Middle frontal gyrus (tissue), 1 donor: ENCODE measurements around the gene MEIOB.

Experiments used
- DNase-seq: peaks from one replicate; pipeline ENCODE4 v3.0.0-alpha.2; 2015; ENCODE audit warnings: low spot score; ENCODE audit errors: extremely low spot score

The MEIOB gene

GRCh38 chr16:1788095-1788707, 83.8 kb downstream of the MEIOB start:
- no peak for DNase-seq

- DNase-seq: no peak
Observed at GRCh38 chr16:1787322-1788094, 84.5 kb downstream of the MEIOB start.

GRCh38 chr16:1787056-1787321, 85.0 kb downstream of the MEIOB start:
- no peak for DNase-seq

- DNase-seq: no peak
Observed at GRCh38 chr16:1786242-1787055, 85.5 kb downstream of the MEIOB start.

- DNase-seq: no peak
Observed at GRCh38 chr16:1785846-1786170, 86.2 kb downstream of the MEIOB start.

GRCh38 chr16:1784977-1785845, 86.8 kb downstream of the MEIOB start:
- DNase-seq: no peak
